Pulmonary artery endothelial cell (primary cell): ENCODE data around the gene PPT1. TPM values are rescaled to one million over a fixed set of nuclear protein-coding genes. Genes with fewer than 3 reads are reported as not detected.

Experiments
- DNase-seq: peaks from one replicate; pipeline ENCODE4 v3.0.0-alpha.2; 2011; ENCODE audit warnings: low read depth, low spot score
- total RNA-seq: library from RNA; depleted of rRNA; stranded (reverse); fragments of >200 nt; gene quantifications from 2 replicates; pipeline ENCODE4 v1.2.3, GENCODE V29; 2014

PPT1 gene
- total RNA-seq, result 70.6 and 85.4 TPM in 2 replicates

DNA sequence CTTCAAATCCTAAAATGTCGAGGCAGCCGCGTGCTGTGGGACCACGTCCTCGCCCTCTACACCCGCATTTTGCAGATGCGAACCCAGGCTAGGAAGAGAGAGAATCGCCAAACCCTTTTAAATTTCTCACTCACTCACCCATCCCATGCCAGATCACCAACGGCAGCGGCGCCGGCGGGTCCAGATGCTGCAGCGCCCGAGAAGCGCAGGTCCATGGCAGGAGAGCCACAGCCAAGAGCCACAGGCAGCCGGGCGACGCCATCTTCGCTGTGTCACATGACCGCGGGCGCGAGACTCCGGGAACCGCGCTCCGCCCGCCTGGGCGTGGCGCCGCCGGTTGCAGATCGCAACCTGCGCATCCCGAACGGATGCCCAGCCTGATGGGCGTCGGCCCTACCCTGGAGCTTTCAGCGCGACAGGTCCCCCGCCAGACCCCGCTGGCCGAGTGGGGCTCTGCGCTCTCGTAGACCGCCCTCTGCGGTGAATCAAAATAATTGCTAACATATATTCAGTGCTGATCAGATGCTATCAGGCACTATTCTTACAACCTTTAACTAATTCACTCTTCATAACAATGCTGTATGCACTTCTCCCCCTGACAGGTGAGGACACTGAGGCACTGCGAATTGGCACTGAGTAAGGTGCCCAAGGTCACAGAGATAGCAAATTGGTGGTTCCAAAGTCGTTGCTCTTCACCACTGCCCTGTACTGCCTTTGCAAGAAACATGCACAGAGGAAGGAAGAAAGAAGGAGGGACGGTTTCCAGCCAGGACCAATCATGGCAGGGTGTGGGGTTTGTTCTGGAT is at the start of gene PPT1:
Gene PPT1 (minus strand): TSS at position 276 of the 806 bp plus-strand sequence. CDS start 14 bp downstream, at position 262.
- peak; percentile 5 for DNase-seq

DNA sequence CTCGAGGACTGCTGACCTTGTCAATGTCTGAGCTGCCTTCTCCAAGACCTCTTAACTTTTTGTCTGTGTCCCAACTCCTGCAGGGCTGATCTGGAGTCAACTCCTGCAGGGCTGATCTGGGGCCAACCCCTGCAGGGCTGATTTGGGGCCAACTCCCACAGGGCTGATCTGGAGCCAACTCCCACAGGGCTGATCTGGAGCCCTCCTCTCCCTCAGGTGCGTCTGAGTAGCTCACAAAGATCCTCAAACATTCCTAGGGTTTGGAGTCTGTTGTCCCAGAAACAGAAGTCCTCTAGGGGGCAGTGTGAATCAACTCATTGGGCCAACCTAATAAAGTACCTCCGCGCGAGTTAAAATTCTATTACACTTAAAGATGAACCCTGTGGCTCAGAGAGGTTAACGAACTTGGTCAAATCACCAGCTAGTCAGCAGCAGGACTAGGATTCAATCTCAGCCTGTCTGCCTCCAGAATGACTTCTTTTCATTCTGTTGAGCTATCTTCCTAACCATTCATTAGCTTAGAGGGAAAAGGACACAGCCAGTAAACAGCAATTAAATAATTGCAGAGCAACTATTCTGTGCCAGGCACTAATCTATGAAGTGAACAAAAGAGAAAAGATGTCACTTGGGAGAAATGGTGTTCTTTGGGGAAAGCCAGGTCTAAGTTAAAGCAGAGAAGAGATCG is 47.0 kb upstream of the PPT1 start:
- peak; percentile 37 for DNase-seq

DNA sequence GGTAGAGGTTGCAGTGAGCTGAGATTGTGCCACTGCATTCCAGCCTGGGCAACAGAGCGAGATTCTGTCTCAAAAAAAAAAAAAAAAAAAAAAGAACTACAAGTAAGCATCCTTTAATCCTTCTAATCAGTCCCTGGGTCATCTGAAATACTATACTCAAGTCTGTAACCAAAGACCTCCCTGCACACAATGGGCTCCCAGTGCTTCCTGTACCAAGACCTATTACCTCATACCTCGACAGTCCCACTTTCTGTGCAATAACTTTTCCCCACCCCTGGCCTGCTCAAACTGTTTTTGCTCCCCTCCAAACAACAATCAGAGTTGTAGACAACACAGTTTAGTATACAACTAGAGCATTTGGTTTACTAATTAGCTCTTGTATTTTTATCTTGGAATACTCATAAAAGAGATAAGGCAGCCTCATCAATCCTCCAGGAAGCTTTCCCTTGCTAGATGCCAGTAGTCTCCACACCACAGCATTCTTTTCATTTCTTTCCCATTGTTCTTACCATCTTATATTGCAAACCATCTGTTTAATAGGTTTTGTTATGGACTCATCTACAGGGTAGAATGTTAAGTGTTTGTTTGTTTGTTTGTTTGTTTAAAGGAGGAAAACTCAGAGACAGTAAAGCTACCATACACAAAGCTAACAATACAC is 45.0 kb upstream of the PPT1 start:
- DNase-seq, result no peak

DNA sequence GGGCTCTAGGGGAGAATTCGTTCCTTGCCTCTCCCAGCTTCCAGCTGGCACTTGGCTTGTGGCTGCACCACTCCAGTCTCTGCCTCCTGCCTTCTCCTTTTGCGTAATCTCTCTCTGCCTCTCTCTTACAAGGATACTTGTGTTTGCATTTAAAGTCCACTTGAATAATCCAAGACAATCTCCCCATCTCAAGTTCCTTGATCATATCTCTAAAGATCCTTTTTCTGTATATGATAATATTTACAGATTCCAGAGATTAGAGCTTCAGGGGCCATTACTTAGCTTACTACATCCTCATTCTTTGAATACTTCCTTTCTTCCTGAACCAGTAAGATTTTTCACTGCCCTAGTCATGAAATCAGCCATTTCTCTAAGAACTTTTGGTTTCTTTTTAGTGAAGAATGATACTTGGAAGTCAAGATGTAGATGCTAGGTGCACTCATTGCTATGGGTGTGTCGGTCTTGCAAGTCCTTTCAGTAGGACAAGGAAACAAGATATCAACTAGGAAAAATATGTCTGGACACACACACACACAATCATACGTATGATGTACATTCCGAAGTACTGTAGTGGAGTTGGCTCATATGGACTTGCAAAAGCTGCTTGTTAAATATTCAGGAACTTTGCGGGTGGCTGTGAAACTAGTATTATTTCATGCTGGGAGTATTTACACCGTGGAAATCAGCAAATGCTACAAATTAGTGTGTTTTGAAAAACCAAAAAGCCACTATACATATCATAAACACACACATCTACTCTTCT is 43.3 kb upstream of the PPT1 start:
- no peak for DNase-seq

DNA sequence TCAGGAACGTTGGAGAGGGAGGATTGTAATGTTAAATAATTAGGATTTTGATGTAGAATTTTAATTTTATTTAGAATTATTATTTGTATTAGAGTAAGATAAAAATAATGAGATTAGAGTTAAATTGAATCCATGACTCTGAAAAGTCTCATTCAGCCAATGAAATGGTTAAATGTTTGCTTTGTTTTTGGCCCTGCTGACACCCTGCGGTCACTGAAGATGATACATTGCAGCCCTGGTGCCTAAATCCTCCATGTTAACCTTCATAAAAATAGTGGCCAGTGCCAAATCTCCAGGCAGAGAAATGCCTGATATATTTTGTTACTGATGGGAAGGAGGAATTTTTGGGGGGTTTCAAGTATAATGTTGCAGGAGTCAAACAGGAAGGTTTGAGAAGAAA is 36.8 kb upstream of the PPT1 start:
- no peak for DNase-seq

DNA sequence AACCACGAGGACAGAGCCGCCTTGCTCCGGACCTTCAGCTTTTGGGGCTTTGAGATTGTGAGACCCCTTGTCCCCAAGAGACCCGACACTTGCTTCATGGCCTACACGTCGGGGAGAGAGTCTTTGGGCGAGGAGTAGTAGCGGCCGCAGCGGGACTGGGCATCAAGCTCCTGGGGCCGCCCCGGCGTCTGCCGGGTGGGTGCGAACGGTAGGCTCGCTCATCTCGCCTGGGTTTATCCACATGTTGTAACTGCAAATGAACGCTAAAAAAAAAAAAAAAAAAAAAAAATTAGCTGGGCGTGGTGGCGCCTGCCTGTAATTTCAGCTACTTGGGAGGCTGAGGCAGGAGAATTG is 36.2 kb upstream of the PPT1 start:
- DNase-seq, result no peak

DNA sequence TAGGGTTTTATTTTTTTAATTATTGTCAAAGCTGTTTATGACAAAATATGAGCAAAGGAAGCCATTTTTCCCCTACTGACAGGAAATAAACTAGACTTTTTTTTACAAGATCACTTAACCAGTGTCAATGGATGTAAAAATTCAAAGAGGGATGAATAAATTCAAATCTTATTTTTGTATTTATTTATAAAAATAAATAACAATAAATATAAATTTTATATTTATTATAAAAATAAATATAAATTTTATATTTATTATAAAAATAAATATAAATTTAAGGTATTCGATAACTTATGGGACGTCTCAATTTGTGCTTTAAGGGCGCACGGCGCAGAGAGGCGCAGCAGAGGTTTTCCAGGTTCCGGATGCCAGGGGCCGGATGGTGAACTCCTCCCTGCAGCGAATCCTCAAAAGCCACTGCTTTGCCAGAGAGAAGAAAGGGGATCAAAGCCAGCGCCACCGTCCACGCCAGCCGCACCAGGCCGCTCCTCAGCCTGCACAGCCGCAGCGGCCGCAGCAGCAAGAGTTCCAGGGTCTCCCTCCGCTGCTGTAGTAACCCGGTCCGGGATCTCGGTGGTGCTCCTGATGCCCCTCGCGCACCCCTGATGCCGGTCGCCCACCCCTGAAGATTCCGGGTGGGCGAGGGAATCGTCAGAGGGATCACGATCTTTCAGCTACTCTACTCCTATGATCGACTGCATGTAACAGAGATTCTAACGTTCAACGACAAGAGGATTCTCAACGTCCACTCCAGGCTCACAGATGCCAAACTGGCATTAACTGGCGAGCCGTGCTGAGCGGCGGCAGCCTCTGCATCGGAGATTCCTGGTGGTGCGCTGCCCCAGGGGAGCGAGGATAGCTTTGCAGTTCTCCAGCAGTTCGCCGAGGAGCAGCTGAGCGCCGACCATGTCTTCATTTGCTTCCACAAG is 35.6 kb upstream of the PPT1 start:
- no peak for DNase-seq

DNA sequence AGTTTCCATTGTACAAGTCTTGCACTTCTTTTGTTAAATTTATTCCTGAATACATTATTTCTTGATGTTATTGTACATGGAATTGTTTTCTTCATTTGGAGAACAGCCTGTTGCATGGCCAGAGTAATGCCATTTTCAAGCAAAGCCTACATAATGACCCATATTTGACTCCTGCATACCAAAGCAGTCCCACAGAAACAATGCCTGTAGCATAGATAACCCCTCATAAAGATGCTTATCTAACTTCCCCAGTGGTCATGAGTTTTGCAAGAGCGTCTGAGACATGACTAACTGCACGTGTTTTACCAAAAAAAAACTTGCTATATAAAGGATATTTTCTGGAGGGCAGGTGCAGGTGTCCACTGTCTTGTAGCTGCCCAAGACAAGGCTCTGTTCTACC is 33.8 kb upstream of the PPT1 start:
- DNase-seq, result peak; percentile 29

DNA sequence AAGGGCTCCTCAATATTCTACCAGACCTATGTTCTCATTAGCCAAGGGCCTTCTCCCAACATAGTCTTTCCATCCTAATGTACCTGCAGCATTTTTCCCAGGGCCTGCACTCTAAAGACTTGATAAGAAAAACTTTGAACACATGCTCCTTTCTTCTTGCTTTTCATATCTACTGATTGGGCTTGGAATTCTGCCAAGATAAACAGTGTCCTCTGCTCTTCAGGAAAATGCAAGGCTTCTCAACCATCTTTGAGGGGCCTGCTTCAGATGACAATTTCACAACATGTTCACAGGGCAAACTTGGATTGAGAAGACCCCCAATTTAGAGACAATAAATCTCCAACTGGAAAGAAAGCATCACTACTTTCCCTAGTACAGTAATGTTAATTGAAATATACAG is 25.8 kb upstream of the PPT1 start:
- no peak for DNase-seq

DNA sequence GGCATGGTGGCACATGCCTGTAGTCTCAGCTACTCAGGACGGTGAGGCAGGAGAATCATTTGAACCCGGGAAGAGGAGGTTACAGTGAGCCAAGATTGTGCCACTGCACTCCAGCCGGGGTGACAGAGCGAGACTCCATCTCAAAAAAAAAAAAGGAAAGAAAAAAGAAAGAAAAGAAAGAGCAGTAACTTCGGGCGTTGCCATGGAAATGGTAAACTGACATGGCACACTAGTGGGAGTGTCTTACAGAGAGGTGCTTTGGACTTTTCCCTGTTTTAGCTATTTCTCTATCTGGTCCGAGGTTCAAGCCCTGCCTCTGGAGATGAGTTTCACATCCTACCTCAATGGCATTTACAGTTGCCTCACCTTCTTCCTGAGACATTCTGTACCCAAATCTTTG is 23.1 kb upstream of the PPT1 start:
- no peak for DNase-seq

DNA sequence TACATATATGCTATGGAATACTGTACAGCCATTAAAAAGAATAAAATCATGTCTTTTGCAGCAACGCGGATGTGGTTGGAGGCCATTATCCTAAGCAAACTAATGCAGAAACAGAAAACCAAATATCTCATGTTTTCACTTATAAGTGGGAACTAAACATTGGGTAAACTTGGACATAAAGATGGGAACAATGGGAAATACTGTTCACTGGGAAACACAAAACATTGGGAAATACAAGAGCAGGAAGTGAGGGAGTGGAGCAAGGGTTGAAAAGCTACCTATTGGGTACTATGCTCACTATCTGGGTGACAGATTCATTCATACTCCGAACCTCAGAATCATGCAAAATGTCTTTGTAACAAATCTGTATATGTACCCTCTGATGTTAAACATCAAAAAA is 17.3 kb upstream of the PPT1 start:
- no peak for DNase-seq

DNA sequence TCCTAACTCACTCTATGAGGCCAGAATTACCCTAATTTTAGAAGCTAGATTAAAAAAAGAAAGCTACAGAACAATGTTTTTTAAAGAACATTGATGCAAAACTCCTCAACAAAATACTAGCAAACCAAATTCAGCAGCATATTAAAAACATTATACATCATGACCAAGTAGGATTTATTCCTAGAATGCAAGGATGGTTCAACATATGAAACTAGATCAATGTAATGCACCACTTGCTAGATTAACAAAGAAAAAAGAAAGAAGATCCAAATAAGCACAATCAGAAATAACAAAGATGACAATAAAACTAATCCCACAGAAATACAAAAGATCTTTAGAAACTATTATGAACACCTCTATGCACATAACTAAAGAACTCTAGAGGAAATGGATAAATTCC is 13.3 kb upstream of the PPT1 start:
- DNase-seq, result no peak

DNA sequence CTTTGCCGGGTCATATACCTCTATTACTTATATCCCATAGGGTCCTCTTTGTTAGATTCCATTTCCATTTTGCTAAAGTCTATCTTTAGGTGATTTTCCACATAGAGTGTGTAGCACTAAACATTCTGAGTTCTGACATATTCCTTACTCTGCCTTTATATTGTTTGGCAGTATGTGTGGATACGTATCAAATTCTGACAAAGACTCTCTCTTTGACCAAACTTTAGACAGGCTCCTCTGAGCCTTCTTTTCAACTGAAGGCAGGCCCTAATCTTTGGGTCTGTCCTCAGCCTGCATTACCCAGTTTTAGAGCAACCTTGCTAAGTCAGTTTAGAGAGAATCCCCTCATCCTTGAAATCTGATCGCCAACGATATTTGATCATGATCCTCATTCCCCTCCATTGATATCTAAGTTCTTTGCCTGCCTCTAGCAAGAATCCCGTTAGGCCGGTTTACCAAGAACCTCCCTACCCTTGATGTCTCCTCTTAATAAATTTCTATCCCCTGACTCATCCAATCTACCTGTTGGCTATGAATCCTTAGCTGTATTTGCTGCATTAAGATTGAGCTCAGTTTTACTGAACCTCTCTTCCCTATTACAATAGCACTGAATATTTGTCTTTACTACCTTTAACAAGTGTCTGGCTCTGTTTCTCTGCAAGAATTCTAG is 10.4 kb upstream of the PPT1 start:
- no peak for DNase-seq

DNA sequence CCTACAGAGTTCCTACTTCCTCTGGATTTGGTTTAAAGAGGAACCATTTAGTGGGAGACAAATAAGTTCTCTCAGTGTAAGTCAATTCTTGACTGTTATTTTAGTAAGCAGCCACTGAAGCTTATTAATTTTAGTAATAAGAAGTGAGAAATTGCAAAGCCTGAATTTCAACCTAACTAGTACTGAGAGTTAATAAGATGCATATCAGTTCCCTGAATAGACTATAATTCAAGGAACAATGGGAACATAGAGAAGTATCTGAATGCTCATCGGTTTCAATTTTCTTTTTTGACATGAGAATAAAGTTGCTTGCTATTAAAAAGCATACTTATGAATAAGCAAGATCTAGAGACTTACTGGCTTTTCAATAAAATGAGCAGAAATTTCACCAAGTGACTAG is 8.0 kb upstream of the PPT1 start:
- DNase-seq, result no peak

DNA sequence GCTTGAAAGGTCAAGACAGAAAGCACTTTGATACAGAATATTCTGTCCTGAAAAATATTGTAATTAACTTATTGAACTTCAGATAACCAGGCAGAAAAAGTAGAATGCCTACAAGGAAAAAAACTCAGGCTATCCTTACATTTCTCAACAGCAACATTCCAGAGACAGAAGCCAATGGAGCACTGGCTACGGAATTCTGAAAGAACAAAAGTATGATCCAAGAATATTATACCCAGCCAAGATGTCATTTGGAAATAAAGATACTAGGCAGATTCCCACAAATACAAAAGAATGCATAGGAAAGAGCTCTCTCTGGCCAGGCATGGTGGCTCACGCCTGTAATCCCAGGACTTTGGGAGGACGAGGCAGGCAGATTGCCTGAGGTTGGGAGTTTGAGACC is 5.8 kb upstream of the PPT1 start:
- DNase-seq, result no peak

DNA sequence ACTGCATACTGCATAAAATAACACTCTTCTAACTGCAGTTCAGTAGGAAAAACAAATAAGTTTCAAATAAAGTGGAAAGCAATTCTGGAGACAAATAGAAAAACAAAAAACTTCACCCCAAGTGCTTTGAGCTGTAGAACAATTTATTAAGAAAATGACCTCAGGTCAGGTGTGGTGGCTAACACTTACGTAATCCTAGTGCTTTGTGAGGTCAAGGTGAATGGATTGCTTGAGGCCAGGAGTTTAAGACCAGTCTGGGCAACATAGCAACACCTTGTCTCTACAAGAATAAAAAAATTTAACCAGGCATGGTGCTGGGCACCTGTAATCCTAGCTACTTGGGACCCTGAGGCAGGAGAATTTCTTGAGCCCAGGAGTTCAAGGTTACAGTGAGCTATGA is 5.0 kb upstream of the PPT1 start:
- DNase-seq, result no peak

DNA sequence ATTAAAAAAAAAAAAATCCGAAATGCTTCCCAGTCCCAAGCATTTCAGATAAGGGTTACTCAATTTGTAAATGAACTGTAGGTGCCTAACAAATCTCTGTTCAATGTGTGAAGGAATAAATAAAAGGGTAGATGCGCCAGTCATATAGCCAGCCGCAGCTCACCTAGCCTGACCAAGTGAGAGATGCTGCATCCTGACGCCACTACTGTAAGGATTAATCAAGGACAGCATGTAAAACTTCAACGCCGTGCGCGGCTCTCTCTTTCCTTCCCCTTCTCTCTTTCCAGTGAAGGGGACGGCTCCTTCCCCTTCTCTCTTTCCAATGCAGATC is 441 bp downstream of the PPT1 start:
- DNase-seq, result no peak

DNA sequence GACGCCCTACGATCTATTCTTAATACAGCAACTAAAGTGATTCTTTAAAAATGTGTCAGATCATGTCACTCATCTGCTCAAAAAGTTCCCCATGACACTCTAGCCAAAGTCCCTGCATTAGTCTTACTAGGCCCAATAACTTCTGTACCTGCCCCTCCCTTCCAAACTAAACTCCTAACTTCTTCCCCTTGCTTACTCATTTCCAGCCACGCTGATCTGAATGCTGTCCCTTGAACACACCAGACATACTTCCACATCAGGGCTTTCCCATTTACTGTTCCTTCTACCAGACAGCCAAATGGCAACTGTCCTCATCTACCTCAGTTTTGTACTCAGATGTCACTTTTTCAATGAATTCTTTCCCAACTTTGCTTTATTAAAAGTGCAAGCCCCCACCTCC is 1.2 kb downstream of the PPT1 start:
- DNase-seq, result no peak

DNA sequence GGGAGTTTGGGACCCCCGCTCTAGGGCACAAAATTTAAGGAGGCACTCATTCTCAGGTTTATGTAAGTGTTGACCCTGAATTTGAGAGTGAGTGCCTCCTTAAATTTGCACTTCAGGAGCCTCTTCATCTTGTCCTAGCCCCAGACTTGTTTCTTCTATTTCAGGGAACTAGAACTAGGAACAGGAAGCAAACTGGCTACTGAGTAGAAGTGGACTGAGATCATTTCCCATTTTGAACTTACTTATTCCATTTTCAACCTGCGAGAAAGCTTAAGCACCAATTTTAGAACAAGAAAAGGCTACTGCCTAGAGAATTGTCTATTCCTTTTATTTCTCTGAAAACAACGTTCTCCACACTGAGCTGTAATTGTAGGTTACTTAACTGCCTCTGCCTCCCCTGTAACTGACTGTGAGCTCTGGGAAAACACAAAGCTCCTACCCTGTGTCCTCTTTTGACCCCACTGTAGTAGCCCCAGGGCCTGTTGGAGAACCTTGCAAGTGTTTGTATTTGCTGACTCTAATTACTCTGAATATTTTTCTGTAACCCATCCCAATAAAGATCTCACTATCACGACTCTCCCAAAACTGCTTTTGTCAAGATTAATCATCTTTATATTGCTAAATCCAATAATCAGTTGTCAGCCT is 2.5 kb downstream of the PPT1 start:
- DNase-seq, result no peak
